SU-DHL-6 (cell line): ENCODE measurements around the gene PRDM1.

Source experiments
- CTCF ChIP-seq: fragments of 200-600 bp; sonication (generic); IDR thresholded peaks from one replicate; pipeline ENCODE4 v1.5.1; 2017; ENCODE audit warnings: antibody characterized with exemption, mild to moderate bottlenecking, low read length, moderate library complexity; ENCODE audit not compliant: insufficient read depth, poor library complexity, severe bottlenecking
- EZH2phosphoT487 ChIP-seq: fragments of 200-600 bp; sonication (generic), shearing (Covaris generic); conservative IDR thresholded peaks from 2 replicates; pipeline ENCODE4 v1.6.1; 2018; ENCODE audit warnings: mild to moderate bottlenecking, antibody characterized with exemption, low read length, moderate library complexity, mixed read lengths

GRCh38 chr6:106102967-106103727 is 17.0 kb downstream of the PRDM1 start:
- TF ChIP-seq CTCF: no peak
- no peak for TF ChIP-seq EZH2phosphoT487
